Neutrophil (primary cell): ENCODE data around the gene RGS10.

Source experiments
- H3K27ac ChIP-seq: fragments of 200-600 bp; sonication (generic); 2 replicates; pipeline ENCODE4 v1.5.1; 2016; ENCODE audit warnings: mild to moderate bottlenecking, moderate library complexity
- H3K27me3 ChIP-seq: fragments of 200-600 bp; sonication (generic); 2 replicates; pipeline ENCODE4 v1.6.0; 2016; ENCODE audit warnings: mild to moderate bottlenecking
- H3K36me3 ChIP-seq: fragments of 200-600 bp; sonication (generic); 2 replicates; pipeline ENCODE4 v1.5.1; 2017
- H3K4me1 ChIP-seq, 2 experiments: fragments of 200-600 bp in 1 of 2; sonication (generic) in 1 of 2; 1 replicate in 1 of 2; 2 replicates in 1 of 2; pipeline versions ENCODE4 v1.5.1 to v1.6.1; 2013 to 2016; ENCODE audit warnings: low read depth in 1 of 2, low read length in 1 of 2, mild to moderate bottlenecking in 1 of 2, moderate library complexity in 1 of 2; ENCODE audit not compliant: control insufficient read depth in 1 of 2, insufficient read depth in 1 of 2
- H3K4me3 ChIP-seq, 2 experiments: fragments of 200-600 bp in 1 of 2; sonication (generic) in 1 of 2; 1 replicate in 1 of 2; 2 replicates in 1 of 2; pipeline ENCODE4 v1.5.1; 2013 to 2016; ENCODE audit warnings: low read depth in 1 of 2, low read length in 1 of 2, mild to moderate bottlenecking in 1 of 2, moderate library complexity in 1 of 2
- H3K9me3 ChIP-seq: fragments of 200-600 bp; sonication (generic); 2 replicates; pipeline ENCODE4 v1.5.1; 2016
- CTCF ChIP-seq: fragments of 200-600 bp; sonication (generic); IDR thresholded peaks from 2 replicates; pipeline ENCODE4 v1.5.1; 2016; ENCODE audit warnings: antibody characterized with exemption

RGS10 gene

GRCh38 chr10:119452396-119452795 lies 90.1 kb downstream of the RGS10 start:
- no peaks in the 10 kb centered on the region for H3K27me3 ChIP-seq
- peaks cover 56% of the 10 kb centered on the region for H3K36me3 ChIP-seq

GRCh38 chr10:119451300-119451896 lies 91.1 kb downstream of the RGS10 start:
- Histone ChIP-seq H3K4me3 (no peak overlapping the region), H3K4me1 (no peaks in the 10 kb centered on the region), H3K27ac (no peak overlapping the region), H3K9me3 (no peaks in the 10 kb centered on the region), H3K27me3 (no peaks in the 10 kb centered on the region), H3K36me3 (peaks cover 59% of the 10 kb centered on the region)
- TF ChIP-seq CTCF: no peak

More at GRCh38 chr10:119452396-119452795, 90.1 kb downstream of the RGS10 start:
- TF ChIP-seq CTCF: no peak
- H3K4me1 ChIP-seq: no peaks in the 10 kb centered on the region
- H3K4me3 ChIP-seq: no peak overlapping the region
- no peak overlapping the region for H3K27ac ChIP-seq
- H3K9me3 ChIP-seq: no peaks in the 10 kb centered on the region

- Histone ChIP-seq H3K36me3 (peaks cover 60% of the 10 kb centered on the region), H3K4me3 (no peak overlapping the region), H3K9me3 (no peaks in the 10 kb centered on the region), H3K4me1 (no peaks in the 10 kb centered on the region), H3K27ac (no peak overlapping the region), H3K27me3 (no peaks in the 10 kb centered on the region)
- TF ChIP-seq CTCF: no peak
These were observed 91.8 kb downstream of the RGS10 start for GRCh38 chr10:119450606-119451299.
